CD4-positive, alpha-beta T cell treated with Interleukin-6 at 100 ng/mL for 8 hours (primary cell): ENCODE results near the gene DEUP1.
"Not testable (repeated sequence)": the region's sequence is repeated elsewhere in the genome, so short reads cannot be mapped to it uniquely, and the experiment has no call there.

ENCODE experiments used
- DNase-seq: peaks from one replicate; pipeline ENCODE4 v3.0.0-alpha.2; 2020; ENCODE audit warnings: mixed read lengths, low spot score

The DEUP1 gene

GRCh38 chr11:93359396-93359795, 28.9 kb downstream of the DEUP1 start:
- DNase-seq, result no peak

- no peak for DNase-seq
Measured at GRCh38 chr11:93361435-93361834, 30.9 kb downstream of the DEUP1 start.

GRCh38 chr11:93368022-93368421, 37.5 kb downstream of the DEUP1 start:
- DNase-seq, result no peak

- DNase-seq, result no peak
Measured at GRCh38 chr11:93370260-93370659, 39.7 kb downstream of the DEUP1 start.

GRCh38 chr11:93389737-93390136, 59.2 kb downstream of the DEUP1 start:
- DNase-seq, result no peak

GRCh38 chr11:93392867-93393266, 62.3 kb downstream of the DEUP1 start:
- no peak for DNase-seq

- no peak for DNase-seq
Measured at GRCh38 chr11:93393386-93393785, 62.8 kb downstream of the DEUP1 start.

GRCh38 chr11:93394488-93394887, 63.9 kb downstream of the DEUP1 start:
- DNase-seq, result no peak

- no peak for DNase-seq
Measured at GRCh38 chr11:93396316-93396715, 65.8 kb downstream of the DEUP1 start.

GRCh38 chr11:93403930-93404329, 73.4 kb downstream of the DEUP1 start:
- DNase-seq, result no peak

GRCh38 chr11:93407777-93408401, 77.3 kb downstream of the DEUP1 start:
- DNase-seq, result no peak

GRCh38 chr11:93410441-93410840, 79.9 kb downstream of the DEUP1 start:
- DNase-seq, result no peak

- DNase-seq, result no peak
Measured at GRCh38 chr11:93411705-93412104, 81.2 kb downstream of the DEUP1 start.

GRCh38 chr11:93432247-93432646, 101.7 kb downstream of the DEUP1 start:
- DNase-seq, result no peak

GRCh38 chr11:93443232-93443631, 112.7 kb downstream of the DEUP1 start:
- DNase-seq, result not testable (repeated sequence)

GRCh38 chr11:93444617-93445073, 114.1 kb downstream of the DEUP1 start:
- DNase-seq, result no peak

- DNase-seq, result no peak
Measured at GRCh38 chr11:93458286-93458685, 127.7 kb downstream of the DEUP1 start.

GRCh38 chr11:93463666-93464065, 133.1 kb downstream of the DEUP1 start:
- not testable (repeated sequence) for DNase-seq

- DNase-seq, result no peak
Measured at GRCh38 chr11:93464927-93465540, 134.5 kb downstream of the DEUP1 start.

GRCh38 chr11:93467054-93467453, 136.5 kb downstream of the DEUP1 start:
- no peak for DNase-seq

- no peak for DNase-seq
Measured at GRCh38 chr11:93468290-93468689, 137.7 kb downstream of the DEUP1 start.

GRCh38 chr11:93474123-93474522, 143.6 kb downstream of the DEUP1 start:
- DNase-seq, result no peak

GRCh38 chr11:93476796-93477195, 146.3 kb downstream of the DEUP1 start:
- DNase-seq, result no peak

GRCh38 chr11:93477684-93478234, 147.2 kb downstream of the DEUP1 start:
- no peak for DNase-seq
